ENCODE measurements around the gene ATP6V0B. TPM values are rescaled to one million over a fixed set of nuclear protein-coding genes. Genes with fewer than 3 reads are reported as not detected.
A peak's percentile ranks its signal among the peaks of the same experiment; 100 is the strongest.

ATP6V0B gene
- total RNA-seq, 4 donors from 2014 or later, result 70.1 to 169 (median 135) TPM

DNA sequence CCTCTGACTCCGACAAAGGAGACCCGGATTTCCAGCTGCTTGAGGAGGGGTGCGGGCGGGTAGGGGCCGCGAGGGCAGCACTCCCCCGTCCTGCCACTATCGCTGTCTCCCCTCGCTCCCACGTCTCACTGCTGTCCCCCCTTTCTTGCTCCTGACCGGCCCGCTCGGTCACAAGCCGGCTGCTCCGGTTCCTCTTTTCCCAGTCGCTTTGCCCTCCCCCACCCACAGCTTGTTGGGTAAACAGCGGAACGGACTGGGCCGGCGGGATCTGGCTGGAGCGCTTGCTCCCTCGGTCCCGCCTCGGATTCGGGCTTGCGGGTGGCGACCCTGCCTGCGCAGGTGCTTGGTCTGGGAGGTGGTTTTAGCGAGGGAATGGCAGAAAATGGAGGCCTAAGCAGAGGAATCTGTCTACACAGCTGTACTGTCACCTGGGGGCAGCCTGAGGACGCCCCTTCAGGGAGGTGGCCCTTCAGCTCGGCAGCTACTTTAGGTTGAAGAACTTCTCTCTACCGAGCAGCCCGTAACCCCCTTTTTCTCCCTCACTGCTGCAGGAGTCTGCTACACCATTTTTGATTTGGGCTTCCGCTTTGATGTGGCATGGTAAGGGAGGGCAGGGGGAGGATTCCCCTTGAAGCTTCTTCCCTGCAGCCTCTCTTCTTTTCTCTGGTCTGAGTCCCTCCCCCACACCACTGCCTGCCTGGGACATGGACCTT lies 645 bp downstream of the ATP6V0B start:
- WGBS, 2 donors, result 1 to 2% methylated on average over 15 to 17 of the region's 34 CpGs
- Histone ChIP-seq H3K9me3 (no peaks in the 10 kb centered on the region), H3K4me3 (peak overlapping the region; percentile 62 to 99 (median 86)), H3K27me3 (no peaks in the 10 kb centered on the region), H3K4me1 (peaks cover 48 to 74% (median 53%) of the 10 kb centered on the region in 3 donors), H3K36me3 (peaks cover 12 to 48% (median 20%) of the 10 kb centered on the region in 3 donors), H3K27ac (peak overlapping the region; percentile 89 to 98 (median 96))
- DNase-seq, result no peak
- TF ChIP-seq, protein P1, sequence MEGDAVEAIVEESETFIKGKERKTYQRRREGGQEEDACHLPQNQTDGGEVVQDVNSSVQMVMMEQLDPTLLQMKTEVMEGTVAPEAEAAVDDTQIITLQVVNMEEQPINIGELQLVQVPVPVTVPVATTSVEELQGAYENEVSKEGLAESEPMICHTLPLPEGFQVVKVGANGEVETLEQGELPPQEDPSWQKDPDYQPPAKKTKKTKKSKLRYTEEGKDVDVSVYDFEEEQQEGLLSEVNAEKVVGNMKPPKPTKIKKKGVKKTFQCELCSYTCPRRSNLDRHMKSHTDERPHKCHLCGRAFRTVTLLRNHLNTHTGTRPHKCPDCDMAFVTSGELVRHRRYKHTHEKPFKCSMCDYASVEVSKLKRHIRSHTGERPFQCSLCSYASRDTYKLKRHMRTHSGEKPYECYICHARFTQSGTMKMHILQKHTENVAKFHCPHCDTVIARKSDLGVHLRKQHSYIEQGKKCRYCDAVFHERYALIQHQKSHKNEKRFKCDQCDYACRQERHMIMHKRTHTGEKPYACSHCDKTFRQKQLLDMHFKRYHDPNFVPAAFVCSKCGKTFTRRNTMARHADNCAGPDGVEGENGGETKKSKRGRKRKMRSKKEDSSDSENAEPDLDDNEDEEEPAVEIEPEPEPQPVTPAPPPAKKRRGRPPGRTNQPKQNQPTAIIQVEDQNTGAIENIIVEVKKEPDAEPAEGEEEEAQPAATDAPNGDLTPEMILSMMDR (IDR thresholded peaks at IDR 0.05), result peak in 1 of 6 experiments; percentile 0
- no peak for TF ChIP-seq POLR2A (IDR thresholded peaks at IDR 0.05)
- intact Hi-C loops (cut with DNase I), result no loop called here

DNA sequence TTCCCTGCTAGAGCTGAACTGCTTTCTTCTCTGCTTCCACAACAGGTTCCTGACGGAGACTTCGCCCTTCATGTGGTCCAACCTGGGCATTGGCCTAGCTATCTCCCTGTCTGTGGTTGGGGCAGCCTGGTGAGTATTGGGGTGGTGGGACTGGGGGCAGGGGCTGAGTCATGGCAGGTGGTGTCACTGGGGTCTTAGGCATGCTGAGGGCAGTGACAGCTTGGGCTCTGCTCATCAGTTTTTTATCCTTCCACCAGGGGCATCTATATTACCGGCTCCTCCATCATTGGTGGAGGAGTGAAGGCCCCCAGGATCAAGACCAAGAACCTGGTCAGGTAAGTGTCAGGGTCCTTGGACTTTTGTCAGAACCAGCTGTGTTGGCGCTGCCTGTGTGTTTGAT lies 1.3 kb downstream of the ATP6V0B start:
- Histone ChIP-seq H3K27ac (peak overlapping the region in 3 of 4 donors; percentile 89 to 98 (median 97)), H3K27me3 (no peaks in the 10 kb centered on the region), H3K9me3 (no peaks in the 10 kb centered on the region), H3K4me3 (peak overlapping the region; percentile 62 to 99 (median 86)), H3K36me3 (peaks cover 12 to 45% (median 20%) of the 10 kb centered on the region in 3 donors), H3K4me1 (peaks cover 48 to 74% (median 53%) of the 10 kb centered on the region in 3 donors)
- no peak for DNase-seq
- 90 to 100% methylated on average over 2 to 3 of the region's 4 CpGs for WGBS, 2 donors
- TF ChIP-seq POLR2A (IDR thresholded peaks at IDR 0.05), result no peak
- TF ChIP-seq, protein P1 (IDR thresholded peaks at IDR 0.05), result no peak
- intact Hi-C loops (cut with DNase I), result no loop called here

DNA sequence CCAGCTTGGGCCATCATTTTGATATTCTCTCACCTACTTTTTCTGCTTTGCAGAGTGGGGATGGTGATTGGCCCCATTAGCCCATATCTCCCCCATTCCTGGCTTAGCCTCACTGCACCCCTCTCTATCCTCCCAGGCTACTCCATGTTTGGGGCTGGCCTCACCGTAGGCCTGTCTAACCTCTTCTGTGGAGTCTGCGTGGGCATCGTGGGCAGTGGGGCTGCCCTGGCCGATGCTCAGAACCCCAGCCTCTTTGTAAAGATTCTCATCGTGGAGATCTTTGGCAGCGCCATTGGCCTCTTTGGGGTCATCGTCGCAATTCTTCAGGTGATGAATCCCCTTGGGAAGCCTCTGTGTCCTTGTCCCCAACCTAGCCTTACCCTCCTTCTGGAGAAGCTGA lies 2.1 kb downstream of the ATP6V0B start:
- Histone ChIP-seq H3K27ac (no peak overlapping the region), H3K4me3 (no peak overlapping the region), H3K36me3 (peaks cover 12 to 45% (median 20%) of the 10 kb centered on the region in 3 donors), H3K9me3 (no peaks in the 10 kb centered on the region), H3K4me1 (peaks cover 50 to 74% (median 53%) of the 10 kb centered on the region in 3 donors), H3K27me3 (no peaks in the 10 kb centered on the region)
- DNase-seq, result no peak
- no peak for TF ChIP-seq POLR2A (IDR thresholded peaks at IDR 0.05)
- TF ChIP-seq, protein P1 (IDR thresholded peaks at IDR 0.05), result no peak
- 93 to 100% methylated on average over 6 to 8 of the region's 8 CpGs for WGBS, 2 donors
- intact Hi-C loops (cut with DNase I), result no loop called here

DNA sequence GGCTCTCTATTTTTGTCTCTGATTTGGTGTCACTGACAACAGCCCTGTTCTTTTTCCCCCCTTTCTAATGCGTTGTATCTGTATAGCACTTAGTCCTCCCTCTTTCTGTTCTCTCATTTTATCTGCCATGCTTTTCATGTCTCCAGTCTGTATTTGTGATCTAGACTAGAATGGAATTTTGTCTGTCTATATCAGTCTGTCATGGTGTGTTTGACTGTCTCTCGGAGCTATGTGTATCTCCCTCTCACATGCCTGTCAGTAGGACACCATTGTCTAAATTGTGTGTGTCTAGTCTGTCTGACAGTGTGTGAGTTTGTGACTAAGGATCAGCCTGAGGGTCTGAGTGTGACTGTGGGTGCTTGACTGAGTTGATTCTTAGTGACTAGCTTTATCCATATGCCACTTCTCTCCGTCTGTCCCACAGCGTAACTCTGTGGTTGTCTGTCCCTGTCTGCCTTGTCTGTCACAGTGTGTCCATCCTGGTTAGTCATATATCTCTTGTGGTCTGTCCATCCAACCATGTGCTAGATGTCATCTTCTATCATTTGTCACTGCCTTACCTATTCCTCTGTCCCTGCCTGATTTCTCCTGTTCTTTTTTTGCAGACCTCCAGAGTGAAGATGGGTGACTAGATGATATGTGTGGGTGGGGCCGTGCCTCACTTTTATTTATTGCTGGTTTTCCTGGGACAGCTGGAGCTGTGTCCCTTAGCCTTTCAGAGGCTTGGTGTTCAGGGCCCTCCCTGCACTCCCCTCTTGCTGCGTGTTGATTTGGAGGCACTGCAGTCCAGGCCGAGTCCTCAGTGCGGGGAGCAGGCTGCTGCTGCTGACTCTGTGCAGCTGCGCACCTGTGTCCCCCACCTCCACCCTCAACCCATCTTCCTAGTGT lies 2.9 kb downstream of the ATP6V0B start:
- intact Hi-C loops (cut with DNase I), result no loop called here
- no peak overlapping the region for H3K4me3 ChIP-seq
- 71 to 87% methylated on average over 7 to 9 of the region's 9 CpGs for WGBS, 2 donors

More for the DNA sequence above, 2.9 kb downstream of the ATP6V0B start:
- no peak for DNase-seq
- no peaks in the 10 kb centered on the region for H3K27me3 ChIP-seq
- H3K9me3 ChIP-seq, result no peaks in the 10 kb centered on the region
- TF ChIP-seq, protein P1 (IDR thresholded peaks at IDR 0.05), result no peak
- TF ChIP-seq POLR2A (IDR thresholded peaks at IDR 0.05), result no peak
- peaks cover 50 to 76% (median 53%) of the 10 kb centered on the region in 3 donors for H3K4me1 ChIP-seq
- peaks cover 12 to 45% (median 20%) of the 10 kb centered on the region in 3 donors for H3K36me3 ChIP-seq
- no peak overlapping the region for H3K27ac ChIP-seq
